CD4-positive, alpha-beta memory T cell (primary cell): ENCODE results near the gene SMIM22. TPM values are rescaled to one million over a fixed set of nuclear protein-coding genes. Genes with fewer than 3 reads are reported as not detected.

Experiments used
- CTCF ChIA-PET: fragments of 350-600 bp; sonication (Branson Sonifier 250); formaldehyde crosslinking; loops from one replicate; lab custom pipeline; 2021; ENCODE audit warnings: inconsistent platforms; ENCODE audit not compliant: partially characterized antibody; lab: Charles Lee
- POLR2A ChIA-PET: fragments of 350-600 bp; sonication (Branson Sonifier 250); formaldehyde crosslinking; loops from one replicate; lab custom pipeline; 2021; ENCODE audit not compliant: partially characterized antibody; lab: Charles Lee
- DNase-seq, 5 donors: peaks; one replicate each; pipeline versions ENCODE4 v3.0.0 to v3.0.0-alpha.2; 2020 to 2022; ENCODE audit warnings: mixed read lengths in 1 of 5
- H3K27ac ChIP-seq: one replicate; pipeline ENCODE4 v1.7.0; 2013; ENCODE audit warnings: low read depth, low read length
- H3K27me3 ChIP-seq: 2 replicates; pipeline ENCODE4 v1.7.0; 2013; ENCODE audit warnings: mild to moderate bottlenecking, low read length, moderate library complexity; ENCODE audit not compliant: insufficient read depth
- H3K36me3 ChIP-seq: 2 replicates; pipeline ENCODE4 v1.7.0; 2013; ENCODE audit warnings: mild to moderate bottlenecking, low read length, moderate library complexity; ENCODE audit not compliant: insufficient read depth
- H3K4me1 ChIP-seq: 2 replicates; pipeline ENCODE4 v1.7.0; 2013; ENCODE audit warnings: mild to moderate bottlenecking, low read length, moderate library complexity; ENCODE audit not compliant: insufficient read depth
- H3K4me3 ChIP-seq, 2 donors: one replicate each; pipeline ENCODE4 v1.7.0; 2013; ENCODE audit warnings: low read length in 2 of 2, mild to moderate bottlenecking in 1 of 2
- H3K9me3 ChIP-seq, 2 donors: one replicate each; pipeline ENCODE4 v1.7.0; 2013; ENCODE audit warnings: low read length in 2 of 2, control low read depth in 1 of 2; ENCODE audit not compliant: control insufficient read depth in 1 of 2
- H3K27ac Mint-ChIP-seq, 7 donors: one replicate each; pipeline ENCODE4 v1.8.0; 2020 to 2021; ENCODE audit warnings: mixed read lengths in 7 of 7, mild to moderate bottlenecking in 6 of 7, inconsistent platforms in 3 of 7, moderate library complexity in 3 of 7
- H3K27me3 Mint-ChIP-seq, 2 donors: one replicate each; pipeline ENCODE4 v1.8.0; 2020 to 2021; ENCODE audit warnings: mixed read lengths in 2 of 2
- H3K36me3 Mint-ChIP-seq, 2 donors: one replicate each; pipeline ENCODE4 v1.8.0; 2020 to 2021; ENCODE audit warnings: mixed read lengths in 2 of 2, inconsistent platforms in 1 of 2, mild to moderate bottlenecking in 1 of 2
- H3K4me1 Mint-ChIP-seq, 4 donors: one replicate each; pipeline ENCODE4 v1.8.0; 2020 to 2021; ENCODE audit warnings: mixed read lengths in 4 of 4, mild to moderate bottlenecking in 1 of 4
- H3K4me3 Mint-ChIP-seq, 8 donors: one replicate each; pipeline ENCODE4 v1.8.0; 2020 to 2021; ENCODE audit warnings: mixed read lengths in 8 of 8, mild to moderate bottlenecking in 7 of 8, moderate library complexity in 6 of 8, inconsistent platforms in 3 of 8
- H3K9me3 Mint-ChIP-seq, 8 donors: one replicate each; pipeline ENCODE4 v1.8.0; 2020 to 2021; ENCODE audit warnings: mixed read lengths in 8 of 8, mild to moderate bottlenecking in 5 of 8, inconsistent platforms in 3 of 8, moderate library complexity in 1 of 8
- intact Hi-C: fragments of 100-400 bp; cut with micrococcal nuclease; formaldehyde crosslinking; loops from one replicate; pipeline ENCODE4 v1.15.1; 2023
- polyA plus RNA-seq, 2 donors: library from polyadenylated mRNA; unstranded; fragments of 300-500 nt; fragmentation: Illumina TruSeq; gene quantifications; one replicate each; pipeline ENCODE4 v1.2.3, GENCODE V29; 2021
- total RNA-seq, 2 experiments: library from RNA; stranded (reverse); gene quantifications; one replicate each; pipeline ENCODE4 v1.2.3, GENCODE V29; 2021

SMIM22 gene
- total and polyA plus RNA-seq, 4 experiments from 2014 or later: not detected

DNA sequence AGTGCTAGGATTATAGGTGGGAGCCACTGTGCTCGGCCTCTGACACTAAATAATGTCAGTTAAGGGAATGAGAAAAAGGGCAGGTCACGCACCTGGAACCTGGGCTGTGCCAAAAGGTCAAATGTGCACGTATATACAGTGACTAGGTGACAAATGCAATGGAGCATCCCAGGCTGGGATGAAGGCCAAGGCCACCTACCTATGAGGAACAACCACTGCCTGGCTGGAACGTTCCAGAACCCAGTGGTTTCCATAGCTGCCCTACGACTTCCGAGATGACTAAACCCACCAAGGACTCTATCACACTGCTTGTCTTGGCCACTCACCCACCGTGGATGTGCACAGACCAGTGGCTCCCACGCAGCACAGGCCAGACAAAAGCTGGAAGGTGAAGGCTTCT lies 44.3 kb upstream of the SMIM22 start:
- Mint-ChIP-seq H3K4me3 (no peak overlapping the region), H3K4me1 (peaks cover 1 to 22% (median 8%) of the 10 kb centered on the region in 4 donors), H3K9me3 (peaks cover 0 to 2% (median 0%) of the 10 kb centered on the region in 8 donors), H3K27me3 (no peaks in the 10 kb centered on the region), H3K36me3 (peaks cover 24 to 27% of the 10 kb centered on the region in 2 donors), H3K27ac (no peak overlapping the region)
- Histone ChIP-seq H3K36me3 (peaks cover 30% of the 10 kb centered on the region), H3K4me3 (no peak overlapping the region), H3K4me1 (no peaks in the 10 kb centered on the region), H3K27ac (no peak overlapping the region), H3K27me3 (no peaks in the 10 kb centered on the region), H3K9me3 (no peaks in the 10 kb centered on the region)
- CTCF ChIA-PET: no interaction called here
- intact Hi-C loops: no loop called here
- no peak for DNase-seq
- POLR2A ChIA-PET: interaction anchor here (0.6 to 1.2 kb wide), 2 partner anchors 8 to 18 kb away, joined by 3 to 4 read pairs; no protein-coding TSS in a partner anchor

DNA sequence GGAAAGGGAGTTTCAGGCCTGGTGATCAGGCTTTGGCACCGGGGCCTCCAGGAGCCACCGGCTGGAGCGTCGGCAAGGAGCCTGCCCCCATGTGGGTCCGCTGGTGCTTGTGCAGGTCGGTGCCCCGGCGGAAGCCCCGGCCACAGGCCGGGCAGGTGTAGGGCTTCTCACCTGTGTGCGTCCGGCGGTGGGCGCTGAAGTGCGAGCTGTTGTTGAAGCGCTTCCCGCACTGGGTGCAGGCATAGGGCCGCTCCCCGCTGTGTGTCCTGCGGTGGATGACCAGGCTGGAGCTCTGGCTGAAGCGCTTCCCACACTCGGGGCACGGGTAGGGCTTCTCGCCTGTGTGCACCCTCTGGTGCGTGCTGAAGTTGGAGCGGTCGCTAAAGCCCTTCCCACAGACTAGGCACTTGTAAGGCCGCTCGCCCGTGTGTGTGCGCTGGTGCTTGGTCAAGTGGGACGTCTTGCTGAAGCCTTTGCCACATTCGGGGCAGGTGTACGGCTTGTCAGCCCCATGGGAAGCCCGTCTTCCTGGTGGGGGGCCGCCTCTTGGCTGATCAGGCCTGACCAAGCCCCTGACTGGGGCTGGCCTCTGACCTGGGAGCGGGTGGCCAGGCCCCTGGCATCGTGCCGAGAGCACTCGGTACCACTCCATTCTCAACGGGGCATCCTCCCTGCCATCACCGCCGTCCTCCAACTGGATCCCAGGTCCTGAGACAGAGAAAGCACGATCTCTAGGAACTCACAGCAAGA lies 42.6 kb upstream of the SMIM22 start:
- POLR2A ChIA-PET: interaction anchor here (0.5 to 1.2 kb wide), 2 partner anchors 16 kb away, joined by 3 read pairs; no protein-coding TSS in a partner anchor
- H3K36me3 ChIP-seq: peaks cover 30% of the 10 kb centered on the region
- H3K9me3 Mint-ChIP-seq: peaks cover 0 to 2% (median 0%) of the 10 kb centered on the region in 8 donors
- H3K27me3 ChIP-seq: no peaks in the 10 kb centered on the region
- H3K27me3 Mint-ChIP-seq: no peaks in the 10 kb centered on the region
- H3K4me1 ChIP-seq: no peaks in the 10 kb centered on the region
- CTCF ChIA-PET: no interaction called here
- no peak overlapping the region for H3K27ac Mint-ChIP-seq
- no peaks in the 10 kb centered on the region for H3K9me3 ChIP-seq
- intact Hi-C loops: no loop called here
- H3K4me3 ChIP-seq: no peak overlapping the region
- no peak for DNase-seq
- no peak overlapping the region for H3K4me3 Mint-ChIP-seq
- no peak overlapping the region for H3K27ac ChIP-seq
- peaks cover 1 to 21% (median 6%) of the 10 kb centered on the region in 4 donors for H3K4me1 Mint-ChIP-seq
- peaks cover 30 to 34% of the 10 kb centered on the region in 2 donors for H3K36me3 Mint-ChIP-seq

DNA sequence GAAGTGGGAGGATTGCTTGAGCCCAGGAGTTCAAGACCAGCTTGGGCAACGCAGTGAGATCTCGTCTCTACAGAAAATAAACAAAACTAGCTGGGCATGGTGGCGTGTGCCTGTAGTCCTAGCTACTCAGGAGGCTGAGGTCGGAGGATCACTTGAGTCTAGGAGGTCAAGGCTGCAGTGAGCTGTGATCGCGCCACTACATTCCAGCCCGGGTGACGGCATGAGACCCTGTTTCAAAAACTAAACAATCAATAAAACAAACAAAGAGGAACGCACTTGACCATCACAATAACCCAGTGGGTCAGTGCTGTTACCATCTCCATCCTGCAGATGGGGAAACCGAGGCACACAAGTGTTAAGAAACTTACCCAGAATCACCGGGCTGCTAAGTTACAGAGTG lies 41.9 kb upstream of the SMIM22 start:
- H3K4me3 Mint-ChIP-seq: no peak overlapping the region
- H3K4me1 ChIP-seq: no peaks in the 10 kb centered on the region
- H3K27me3 ChIP-seq: no peaks in the 10 kb centered on the region
- no peak for DNase-seq
- intact Hi-C loops: no loop called here
- H3K4me1 Mint-ChIP-seq: peaks cover 0 to 14% (median 0%) of the 10 kb centered on the region in 4 donors
- H3K27ac Mint-ChIP-seq: no peak overlapping the region
- peaks cover 30 to 36% of the 10 kb centered on the region in 2 donors for H3K36me3 Mint-ChIP-seq
- POLR2A ChIA-PET: interaction anchor here (0.5 to 1.0 kb wide), 2 partner anchors 15 kb away, joined by 3 read pairs; no protein-coding TSS in a partner anchor
- no peaks in the 10 kb centered on the region for H3K27me3 Mint-ChIP-seq
- H3K36me3 ChIP-seq: peaks cover 33% of the 10 kb centered on the region
- H3K27ac ChIP-seq: no peak overlapping the region
- no peaks in the 10 kb centered on the region for H3K9me3 ChIP-seq
- no peak overlapping the region for H3K4me3 ChIP-seq
- CTCF ChIA-PET: no interaction called here
- H3K9me3 Mint-ChIP-seq: peaks cover 0 to 2% (median 0%) of the 10 kb centered on the region in 8 donors

DNA sequence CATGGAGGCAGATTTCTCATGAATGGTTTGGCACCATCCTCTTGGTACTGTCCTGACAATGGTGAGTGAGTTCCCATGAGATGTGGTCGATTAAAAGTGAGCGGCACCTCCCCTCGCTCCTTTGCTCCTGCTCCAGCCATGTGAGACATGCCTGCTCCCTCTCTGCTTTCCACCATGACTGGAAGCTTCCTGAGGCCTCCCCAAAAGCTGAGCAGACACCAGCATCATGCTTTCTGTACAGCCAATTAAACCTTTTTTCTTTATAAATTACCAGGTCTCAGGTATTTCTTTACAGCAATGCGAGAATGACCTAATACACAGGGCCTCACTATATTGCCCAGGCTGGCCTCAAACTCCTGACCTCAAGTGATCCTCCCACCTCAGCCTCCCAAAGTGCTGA lies 40.3 kb upstream of the SMIM22 start:
- ChIA-PET POLR2A (no interaction called here), CTCF (no interaction called here)
- Mint-ChIP-seq H3K36me3 (peaks cover 39 to 49% of the 10 kb centered on the region in 2 donors), H3K4me1 (peaks cover 0 to 5% (median under 1%) of the 10 kb centered on the region in 4 donors), H3K27me3 (no peaks in the 10 kb centered on the region), H3K9me3 (peaks cover 0 to 2% (median 0%) of the 10 kb centered on the region in 8 donors), H3K27ac (no peak overlapping the region), H3K4me3 (no peak overlapping the region)
- no peaks in the 10 kb centered on the region for H3K9me3 ChIP-seq
- no peaks in the 10 kb centered on the region for H3K27me3 ChIP-seq
- H3K4me1 ChIP-seq: no peaks in the 10 kb centered on the region
- peaks cover 48% of the 10 kb centered on the region for H3K36me3 ChIP-seq
- DNase-seq: no peak
- intact Hi-C loops: no loop called here
- H3K27ac ChIP-seq: no peak overlapping the region
- no peak overlapping the region for H3K4me3 ChIP-seq

DNA sequence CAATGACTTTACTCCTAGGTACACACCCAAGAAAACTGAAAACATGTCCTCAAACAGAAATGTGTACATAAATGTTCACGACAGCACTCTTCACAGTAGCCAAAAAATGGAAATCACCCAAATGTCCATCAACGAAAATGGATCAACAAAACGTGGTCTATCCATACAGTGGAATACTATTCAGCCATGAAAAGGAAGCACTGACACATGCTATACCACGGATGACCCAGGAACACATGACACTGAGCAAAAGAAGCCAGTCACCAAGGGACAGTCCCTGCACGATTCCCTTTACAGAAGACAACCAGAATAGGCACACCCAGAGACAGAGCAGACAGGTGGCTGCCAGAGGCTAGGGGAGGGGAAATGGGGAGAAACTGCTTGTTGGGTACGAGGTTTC lies 39.5 kb upstream of the SMIM22 start:
- H3K27ac ChIP-seq: no peak overlapping the region
- no peaks in the 10 kb centered on the region for H3K4me1 ChIP-seq
- ChIA-PET POLR2A (no interaction called here), CTCF (no interaction called here)
- Mint-ChIP-seq H3K4me3 (no peak overlapping the region), H3K36me3 (peaks cover 42 to 56% of the 10 kb centered on the region in 2 donors), H3K9me3 (peaks cover 0 to 2% (median 0%) of the 10 kb centered on the region in 8 donors), H3K4me1 (peaks cover 0 to 5% (median under 1%) of the 10 kb centered on the region in 4 donors), H3K27me3 (no peaks in the 10 kb centered on the region), H3K27ac (no peak overlapping the region)
- H3K4me3 ChIP-seq: no peak overlapping the region
- intact Hi-C loops: no loop called here
- H3K9me3 ChIP-seq: no peaks in the 10 kb centered on the region
- DNase-seq: no peak
- H3K36me3 ChIP-seq: peaks cover 53% of the 10 kb centered on the region
- H3K27me3 ChIP-seq: no peaks in the 10 kb centered on the region

DNA sequence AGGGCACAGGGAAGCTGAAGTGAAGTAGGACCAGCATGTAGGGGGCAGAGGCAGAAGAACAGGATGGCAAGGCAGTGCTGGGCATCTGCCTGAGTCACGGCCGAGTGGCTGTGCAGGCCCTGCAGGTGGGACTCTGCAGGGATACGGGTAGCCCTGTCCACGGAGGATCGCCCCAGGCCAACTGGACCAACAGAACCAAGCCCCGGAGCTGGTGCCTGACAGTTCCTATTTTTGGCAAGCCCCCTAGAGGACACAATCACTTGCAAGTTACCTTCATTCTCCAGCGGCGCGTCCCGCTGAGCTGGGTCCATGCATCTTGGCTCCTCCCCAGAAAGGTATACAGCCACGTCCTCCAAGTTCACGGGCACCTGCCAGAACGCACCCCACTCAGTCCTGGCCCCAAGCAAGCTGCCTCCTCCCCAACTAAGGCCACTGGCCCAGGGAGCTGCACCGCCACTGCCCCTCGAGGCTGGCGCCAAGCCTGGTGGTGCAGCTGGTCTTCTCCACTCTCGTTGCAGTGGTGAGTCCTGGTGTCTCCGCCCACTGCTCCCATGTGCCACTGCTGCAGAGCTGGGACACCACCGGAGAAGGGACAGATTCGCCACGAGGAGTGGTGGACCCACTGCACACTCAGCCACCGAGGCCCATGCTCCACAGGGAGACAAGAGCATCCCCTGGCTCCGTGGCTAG lies 34.8 kb upstream of the SMIM22 start:
- peaks cover 4% of the 10 kb centered on the region for H3K4me1 ChIP-seq
- peaks cover 23 to 60% of the 10 kb centered on the region in 2 donors for H3K36me3 Mint-ChIP-seq
- H3K36me3 ChIP-seq: peaks cover 38% of the 10 kb centered on the region
- H3K27ac Mint-ChIP-seq: peak overlapping the region in 1 of 7 donors; percentile 75
- no peaks in the 10 kb centered on the region for H3K9me3 ChIP-seq
- H3K27ac ChIP-seq: no peak overlapping the region
- ChIA-PET POLR2A (no interaction called here), CTCF (no interaction called here)
- no peaks in the 10 kb centered on the region for H3K27me3 ChIP-seq
- H3K9me3 Mint-ChIP-seq: peaks cover 0 to 2% (median 0%) of the 10 kb centered on the region in 8 donors
- intact Hi-C loops: no loop called here
- no peak overlapping the region for H3K4me3 ChIP-seq
- H3K4me1 Mint-ChIP-seq: peaks cover 1 to 18% (median 4%) of the 10 kb centered on the region in 4 donors
- no peak for DNase-seq
- H3K4me3 Mint-ChIP-seq: no peak overlapping the region
- no peaks in the 10 kb centered on the region for H3K27me3 Mint-ChIP-seq

DNA sequence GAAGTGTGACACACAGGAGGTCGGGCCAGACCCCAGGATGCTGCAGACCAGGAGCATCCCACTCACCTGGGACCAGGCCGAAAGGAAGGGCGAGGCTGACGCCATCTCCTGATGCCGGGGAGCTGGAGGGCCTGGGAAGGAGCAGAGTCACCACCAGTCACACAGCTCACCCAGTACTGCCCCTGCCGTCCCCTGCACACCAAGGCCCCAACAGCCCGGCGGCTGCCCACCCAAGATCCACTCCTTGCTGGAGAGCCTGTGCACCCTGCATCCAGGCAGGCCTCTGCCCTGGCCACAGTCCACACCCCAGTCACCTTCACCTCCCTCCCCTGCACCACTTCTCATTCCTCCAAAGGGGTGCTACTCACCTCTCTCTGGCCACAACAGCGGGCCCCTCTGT lies 33.0 kb upstream of the SMIM22 start:
- CTCF ChIA-PET: no interaction called here
- Mint-ChIP-seq H3K27ac (peak overlapping the region in 2 of 7 donors; percentile 35 to 62), H3K27me3 (no peaks in the 10 kb centered on the region), H3K4me1 (peaks cover 10 to 27% (median 15%) of the 10 kb centered on the region in 4 donors), H3K36me3 (peaks cover 12 to 56% of the 10 kb centered on the region in 2 donors), H3K9me3 (no peaks in the 10 kb centered on the region), H3K4me3 (no peak overlapping the region)
- no peak for DNase-seq
- no peak overlapping the region for H3K4me3 ChIP-seq
- intact Hi-C loops: no loop called here
- H3K36me3 ChIP-seq: peaks cover 38% of the 10 kb centered on the region
- POLR2A ChIA-PET: interaction anchor here (1.2 kb wide), 1 partner anchor 41 kb away, joined by 4 read pairs; the partner anchor contains the start of gene ROGDI
- H3K4me1 ChIP-seq: peaks cover 16% of the 10 kb centered on the region
- no peak overlapping the region for H3K27ac ChIP-seq
- H3K27me3 ChIP-seq: no peaks in the 10 kb centered on the region
- no peaks in the 10 kb centered on the region for H3K9me3 ChIP-seq
